Stimulated activated CD8-positive, alpha-beta memory T cell treated with anti-CD3 and anti-CD28 coated beads, Interleukin-15, amount 100 ng/mL, for 48 hours (primary cell): ENCODE results near the gene KCTD8.
"Not testable (repeated sequence)": the region's sequence is repeated elsewhere in the genome, so short reads cannot be mapped to it uniquely, and the experiment has no call there.

Experiments
- DNase-seq, 2 donors: peaks; one replicate each; pipeline ENCODE4 v3.0.0-alpha.2; 2020; ENCODE audit warnings: low read depth in 2 of 2

The KCTD8 gene

DNA sequence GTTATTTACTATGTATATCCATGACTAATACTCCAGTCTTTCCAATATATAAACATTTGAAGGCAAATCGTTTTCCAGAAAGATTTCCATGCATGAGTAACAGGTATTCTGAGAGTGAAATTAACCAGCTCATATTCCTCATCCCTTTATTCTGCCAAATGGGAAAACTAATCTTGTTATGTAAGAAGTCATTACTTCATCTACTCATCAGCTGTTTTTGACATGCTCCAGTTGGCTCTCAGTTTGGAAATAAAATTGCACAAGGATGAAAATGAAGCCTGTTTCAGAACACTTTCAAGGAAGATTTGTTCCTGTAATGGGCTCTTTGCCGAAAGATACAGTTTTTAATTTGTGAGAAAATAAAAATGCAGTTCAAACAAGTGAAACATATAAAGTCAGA lies 121.9 kb downstream of the KCTD8 start:
- DNase-seq: no peak

DNA sequence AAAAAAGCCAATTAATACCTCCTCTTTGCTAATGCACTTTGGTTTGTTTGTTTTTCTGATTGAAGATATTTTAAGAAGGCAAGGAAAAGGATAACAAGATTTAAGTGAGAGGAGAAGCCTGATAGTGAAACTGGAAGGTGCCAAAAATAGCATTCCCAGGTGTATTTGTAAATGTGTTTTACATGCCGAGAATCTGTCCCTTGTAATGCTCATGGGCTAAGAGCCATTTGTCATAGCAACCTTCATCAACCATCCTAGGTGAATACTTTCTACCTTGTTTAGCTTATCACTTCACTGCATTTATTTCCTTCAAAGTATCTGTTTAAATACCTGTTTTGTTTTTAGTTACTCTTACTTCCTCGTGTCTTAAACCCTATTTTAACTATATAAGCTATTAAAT lies 127.8 kb downstream of the KCTD8 start:
- DNase-seq: no peak

DNA sequence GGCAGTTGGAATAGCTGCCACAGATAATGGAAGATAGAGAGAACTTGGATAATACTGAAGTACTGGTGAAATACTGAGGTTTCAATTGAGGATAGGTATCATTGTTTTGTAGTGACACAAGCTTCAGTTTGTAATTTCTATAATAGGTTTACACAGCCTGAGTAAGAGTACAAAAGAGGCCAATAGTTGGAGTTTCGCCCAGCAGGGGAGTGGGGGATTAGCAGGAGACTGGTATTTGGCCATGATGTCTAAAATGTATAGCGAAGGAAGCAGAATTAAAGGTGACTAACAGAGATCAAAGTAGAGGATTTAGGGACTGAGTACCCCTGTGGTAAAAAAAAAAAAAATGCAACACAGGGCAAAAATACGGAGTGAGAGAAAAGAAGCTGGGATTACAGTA lies 129.5 kb downstream of the KCTD8 start:
- no peak for DNase-seq

DNA sequence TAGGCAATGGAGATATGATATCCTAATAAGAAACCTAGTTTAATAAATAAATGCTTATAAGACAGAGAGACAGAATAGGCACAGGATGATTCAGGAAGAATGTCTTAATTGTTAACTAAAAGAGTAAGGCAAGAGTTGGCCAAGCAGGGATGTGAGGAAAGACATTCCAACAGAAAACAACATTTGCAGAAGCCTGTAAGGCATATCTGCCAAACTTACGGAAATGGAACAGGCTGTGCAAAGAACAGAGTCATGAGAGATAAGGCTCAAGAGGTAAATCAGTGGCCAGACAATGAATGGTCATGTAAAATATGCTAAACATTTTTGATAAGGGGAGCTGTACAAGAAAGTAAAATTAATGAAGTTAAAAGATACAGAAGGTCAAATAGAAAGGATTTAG lies 134.9 kb downstream of the KCTD8 start:
- DNase-seq: no peak

DNA sequence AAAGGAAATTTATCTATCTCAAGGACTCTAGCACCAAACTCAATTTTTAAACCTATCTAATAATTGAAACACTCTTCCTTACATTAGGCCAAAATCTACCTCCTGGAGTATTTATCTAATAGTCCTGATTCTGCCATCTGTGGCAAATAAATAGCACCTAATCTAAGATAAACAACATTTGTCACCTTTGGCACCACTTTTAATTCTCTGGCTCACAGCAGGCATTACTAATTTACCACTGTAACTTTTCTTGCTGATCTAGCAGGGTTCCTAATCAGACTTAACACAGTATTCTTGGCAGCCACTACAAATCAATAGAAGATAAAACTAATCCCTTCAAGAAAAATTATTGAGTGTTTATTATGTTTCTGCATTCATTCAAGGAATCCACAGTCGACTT lies 161.1 kb downstream of the KCTD8 start:
- no peak for DNase-seq

DNA sequence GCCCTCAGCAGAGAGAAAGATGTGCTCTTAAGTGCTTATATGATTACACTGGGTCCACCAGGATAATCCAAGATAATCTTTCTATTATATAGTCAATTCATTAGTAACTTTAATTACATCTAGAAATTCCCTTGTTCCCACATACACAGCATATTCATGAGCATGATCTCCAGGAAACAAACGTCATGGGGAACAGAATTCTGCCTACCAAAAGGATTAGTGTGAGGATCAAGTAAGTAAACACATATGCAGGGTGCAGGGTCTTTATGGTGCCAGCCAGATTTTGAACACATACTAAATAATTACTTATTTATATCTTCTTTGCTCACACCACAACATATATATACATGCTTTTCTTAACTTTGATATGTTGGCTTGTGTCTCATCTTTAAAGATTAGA lies 169.1 kb downstream of the KCTD8 start:
- no peak for DNase-seq

DNA sequence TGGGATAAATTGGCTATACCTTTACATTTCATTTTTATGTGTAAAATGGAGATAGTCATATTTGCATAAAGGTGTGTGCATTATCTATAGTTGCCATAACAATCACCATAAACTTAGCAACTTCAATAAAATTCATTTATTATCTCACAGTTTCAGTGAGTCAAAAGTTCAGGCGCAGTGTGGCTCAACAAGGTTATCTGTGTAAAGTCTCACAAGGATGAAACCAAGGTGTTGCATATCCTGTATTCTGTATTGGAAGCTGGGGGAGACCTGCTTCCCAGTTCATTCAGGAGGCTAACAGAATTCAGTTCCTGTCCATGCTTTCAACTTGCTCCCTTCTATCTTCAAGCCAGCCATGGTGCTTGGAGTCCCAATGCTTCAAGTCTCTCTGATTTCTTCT lies 169.5 kb downstream of the KCTD8 start:
- DNase-seq: no peak

DNA sequence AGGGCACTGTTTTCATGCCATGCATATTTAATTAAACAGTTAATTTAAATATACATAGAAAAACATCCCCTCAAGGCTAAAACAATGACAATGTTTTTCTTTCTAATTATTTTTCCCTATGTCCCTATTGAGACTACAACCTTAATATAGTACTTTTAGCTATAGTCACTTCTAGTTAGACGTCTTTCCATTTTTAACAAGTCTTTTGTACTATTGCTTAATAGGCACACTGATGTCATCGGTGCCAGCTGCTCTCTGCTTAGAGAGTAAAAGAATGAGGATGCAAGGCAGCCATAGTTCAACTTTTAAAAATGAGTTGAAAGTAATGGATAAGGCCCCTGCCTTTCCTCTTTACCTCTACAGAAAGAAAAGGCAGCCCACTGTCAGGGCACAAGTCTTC lies 191.1 kb downstream of the KCTD8 start:
- no peak for DNase-seq

DNA sequence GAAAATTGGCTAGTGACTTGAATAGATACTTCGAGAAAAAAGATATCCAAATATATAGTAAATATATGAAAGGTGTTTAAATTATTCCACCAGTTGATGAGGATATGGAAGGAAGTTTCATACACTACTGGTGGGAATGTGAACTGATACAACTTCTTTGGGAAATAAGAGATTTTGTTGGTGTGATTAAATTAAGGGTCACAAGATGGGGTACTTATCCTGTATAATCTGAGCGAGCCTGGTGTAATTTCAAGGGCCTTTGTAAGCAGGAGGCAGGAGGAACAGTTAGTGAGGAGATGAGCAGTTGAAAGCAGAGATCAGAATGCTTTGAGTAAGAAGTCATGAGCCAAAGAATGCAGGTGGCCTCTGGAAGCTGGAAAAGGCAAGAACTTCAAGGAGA lies 192.2 kb downstream of the KCTD8 start:
- DNase-seq: no peak

DNA sequence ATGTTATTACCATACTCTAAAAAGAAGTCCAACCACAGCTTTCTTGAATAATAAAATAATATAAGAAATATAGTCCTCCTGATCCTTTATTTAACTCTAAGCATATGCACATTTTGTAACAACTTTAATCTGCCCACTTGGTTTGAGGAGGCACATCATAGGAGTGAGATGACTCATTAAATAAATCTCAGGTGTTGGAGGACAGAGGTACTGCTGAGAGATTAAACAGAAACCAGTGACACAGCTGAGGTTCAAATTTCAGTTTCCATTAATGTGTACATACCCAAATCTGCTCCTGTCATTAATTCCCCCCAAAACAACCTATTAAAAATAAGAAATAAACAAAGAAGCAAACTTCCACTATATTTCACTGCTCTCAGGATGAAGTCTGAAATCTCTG lies 211.0 kb downstream of the KCTD8 start:
- no peak for DNase-seq

DNA sequence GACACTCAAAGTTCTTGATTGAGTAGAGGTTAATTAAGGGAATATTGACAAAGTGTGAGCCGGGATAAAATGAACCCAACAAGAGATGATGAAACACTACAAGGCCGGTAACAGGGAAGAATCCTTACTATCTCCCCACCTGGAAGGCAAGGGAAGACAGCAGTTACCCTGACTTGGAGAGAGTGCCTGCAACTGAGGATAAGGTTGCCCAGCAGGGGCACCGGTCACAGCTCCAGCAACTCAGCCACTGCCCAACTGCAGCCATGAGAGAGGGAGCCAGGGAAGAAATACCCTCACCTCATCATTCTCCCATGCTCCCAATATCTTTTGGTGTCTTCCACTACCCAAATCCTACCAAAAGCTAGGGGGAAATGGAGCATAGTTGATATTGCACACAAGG lies 212.7 kb downstream of the KCTD8 start:
- DNase-seq: no peak

DNA sequence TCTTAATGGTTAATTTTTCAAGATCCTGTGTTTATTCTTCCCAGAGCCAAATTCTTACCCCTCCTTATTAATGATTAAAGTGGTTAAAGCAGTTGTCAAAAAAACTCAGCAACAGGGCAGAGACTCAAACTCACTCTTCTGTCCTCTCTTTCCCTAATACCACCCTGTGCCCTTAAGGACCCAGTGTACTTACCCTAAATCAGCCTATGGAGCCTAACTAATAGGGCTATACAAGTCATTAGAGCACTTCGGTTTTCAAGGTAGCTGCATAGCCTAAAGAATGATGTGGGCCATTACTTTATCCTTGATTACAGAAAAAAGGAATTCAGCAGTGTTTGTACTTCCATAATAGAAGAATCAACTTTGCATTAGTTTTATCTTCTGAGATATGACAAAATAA lies 216.3 kb downstream of the KCTD8 start:
- DNase-seq: no peak

DNA sequence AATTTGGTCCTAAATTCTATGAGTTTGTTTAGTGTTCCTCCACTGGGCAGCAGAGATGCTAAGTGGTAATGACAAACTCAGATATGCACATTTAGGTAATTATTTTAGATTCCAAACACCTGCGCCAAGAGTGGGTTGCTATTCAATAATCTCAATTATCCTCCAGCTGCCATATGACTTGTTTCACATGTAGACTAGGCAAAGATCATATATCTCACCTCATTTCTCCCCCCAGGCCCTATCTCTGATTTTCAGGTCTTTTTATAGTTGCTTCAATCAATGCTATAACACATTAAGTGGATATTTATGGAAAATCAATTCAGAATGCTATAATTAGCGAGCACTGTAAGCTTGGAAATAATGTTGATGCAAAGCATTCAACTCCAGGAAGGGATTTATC lies 217.6 kb downstream of the KCTD8 start:
- DNase-seq: no peak

DNA sequence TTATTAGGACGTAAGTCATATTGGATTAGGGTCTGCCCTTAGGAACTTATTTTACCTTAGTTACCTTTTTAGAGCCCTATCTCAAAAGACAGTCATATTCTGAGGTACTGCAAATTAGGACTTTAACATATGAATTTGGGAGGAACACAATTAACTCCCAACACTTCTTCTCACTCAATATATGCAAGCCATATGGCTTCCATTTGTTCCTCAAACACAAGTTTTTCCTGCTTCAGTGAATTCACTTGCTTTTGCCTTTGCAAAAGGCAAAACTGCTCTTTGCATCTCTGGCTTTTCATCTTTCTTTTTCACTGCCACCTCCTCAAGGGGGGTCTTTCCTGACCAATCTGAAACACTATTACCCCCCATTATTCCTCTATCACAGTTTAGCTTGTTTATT lies 220.3 kb downstream of the KCTD8 start:
- DNase-seq: no peak

DNA sequence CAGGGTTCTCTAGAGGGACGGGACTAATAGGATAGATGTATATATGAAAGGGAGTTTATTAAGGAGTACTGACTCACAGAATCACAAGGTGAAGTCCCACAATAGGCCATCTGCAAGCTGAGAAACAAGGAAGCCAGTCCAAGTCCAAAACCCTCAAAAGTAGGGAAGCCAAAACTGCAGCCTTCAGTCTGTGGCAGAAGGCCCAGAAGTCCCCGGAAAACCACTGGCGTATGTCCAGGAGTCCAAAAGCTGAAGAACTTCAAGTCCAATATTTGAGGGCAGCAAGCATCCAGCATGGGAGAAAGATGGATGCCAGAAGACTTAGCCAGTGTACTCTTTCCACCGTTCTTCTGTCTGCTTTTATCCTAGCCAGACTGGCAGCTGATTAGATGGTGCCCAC lies 227.2 kb downstream of the KCTD8 start:
- DNase-seq: no peak

DNA sequence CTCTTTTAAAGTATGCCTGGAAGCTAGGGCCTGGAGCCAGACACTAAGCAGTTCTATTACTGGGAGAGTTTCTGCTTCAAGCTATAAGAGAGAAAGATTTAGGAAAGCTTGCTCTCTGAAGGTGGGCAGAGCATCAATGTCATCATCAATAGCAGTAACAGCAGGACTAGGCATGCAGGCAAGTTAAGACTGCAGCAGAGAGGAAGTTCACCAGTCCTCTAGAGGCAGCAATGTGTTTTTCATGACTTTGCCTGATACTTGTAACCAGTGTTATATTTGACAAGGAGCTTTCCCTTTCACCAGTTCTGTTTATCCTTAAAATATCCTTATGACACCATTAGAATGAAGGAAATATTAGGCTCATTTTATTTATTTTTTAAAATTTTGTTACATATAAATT lies 237.9 kb downstream of the KCTD8 start:
- DNase-seq: no peak

DNA sequence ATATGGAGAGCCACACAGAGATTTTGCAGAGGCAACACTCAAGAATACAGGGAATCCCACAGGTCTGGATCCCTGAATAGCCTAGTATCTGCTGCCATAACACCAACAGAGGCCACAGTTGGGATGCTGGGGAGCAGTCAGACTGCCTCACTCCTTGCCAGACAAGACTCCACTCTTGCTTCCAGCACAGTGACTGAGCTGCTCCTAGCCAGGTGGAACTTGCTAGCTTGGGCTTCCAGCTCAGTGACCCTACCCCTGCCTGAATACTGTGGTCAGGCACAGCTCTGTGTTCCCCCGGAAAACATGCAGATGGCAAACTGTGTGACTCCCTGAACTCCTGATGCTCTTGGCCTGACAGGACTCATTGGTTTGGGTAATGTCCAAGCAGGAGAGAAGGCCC lies 251.8 kb downstream of the KCTD8 start:
- DNase-seq: no peak

DNA sequence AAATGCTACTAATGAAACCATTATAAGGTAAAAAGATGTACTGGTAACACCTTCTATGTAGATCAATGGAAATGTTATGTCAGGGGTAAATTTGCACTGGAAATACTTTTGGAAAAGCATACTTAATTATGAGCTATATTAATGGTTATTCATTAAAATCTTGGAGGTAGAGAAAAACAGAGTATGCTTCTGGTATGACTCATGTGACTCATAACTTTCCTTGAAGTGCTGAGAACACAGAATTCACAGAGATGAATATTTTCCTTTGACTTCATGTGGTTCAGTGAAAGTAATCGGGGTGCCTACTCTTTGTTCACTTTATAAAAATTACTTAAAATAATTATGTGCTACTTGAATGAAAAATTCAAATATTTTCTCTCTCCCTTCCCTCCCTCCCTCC lies 254.2 kb downstream of the KCTD8 start:
- DNase-seq: no peak

DNA sequence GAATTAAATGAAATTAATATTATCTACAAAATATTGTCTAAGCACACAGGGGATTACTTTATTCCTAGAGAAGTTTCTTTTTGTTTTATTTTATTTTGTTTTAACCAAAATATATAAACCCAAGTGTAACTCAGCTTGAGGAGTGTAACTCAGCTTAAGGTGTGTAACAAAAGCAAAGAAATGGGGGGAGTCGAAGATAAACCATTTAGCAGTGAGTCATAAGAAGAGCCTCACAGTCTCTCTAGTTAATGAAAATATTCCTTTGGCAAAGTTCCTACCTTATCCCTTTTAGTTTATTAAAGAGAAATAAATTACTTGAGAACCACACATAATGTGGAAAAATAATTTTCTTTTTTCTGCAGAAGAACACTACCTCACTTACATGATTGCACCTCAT lies 261.8 kb downstream of the KCTD8 start:
- DNase-seq: no peak

DNA sequence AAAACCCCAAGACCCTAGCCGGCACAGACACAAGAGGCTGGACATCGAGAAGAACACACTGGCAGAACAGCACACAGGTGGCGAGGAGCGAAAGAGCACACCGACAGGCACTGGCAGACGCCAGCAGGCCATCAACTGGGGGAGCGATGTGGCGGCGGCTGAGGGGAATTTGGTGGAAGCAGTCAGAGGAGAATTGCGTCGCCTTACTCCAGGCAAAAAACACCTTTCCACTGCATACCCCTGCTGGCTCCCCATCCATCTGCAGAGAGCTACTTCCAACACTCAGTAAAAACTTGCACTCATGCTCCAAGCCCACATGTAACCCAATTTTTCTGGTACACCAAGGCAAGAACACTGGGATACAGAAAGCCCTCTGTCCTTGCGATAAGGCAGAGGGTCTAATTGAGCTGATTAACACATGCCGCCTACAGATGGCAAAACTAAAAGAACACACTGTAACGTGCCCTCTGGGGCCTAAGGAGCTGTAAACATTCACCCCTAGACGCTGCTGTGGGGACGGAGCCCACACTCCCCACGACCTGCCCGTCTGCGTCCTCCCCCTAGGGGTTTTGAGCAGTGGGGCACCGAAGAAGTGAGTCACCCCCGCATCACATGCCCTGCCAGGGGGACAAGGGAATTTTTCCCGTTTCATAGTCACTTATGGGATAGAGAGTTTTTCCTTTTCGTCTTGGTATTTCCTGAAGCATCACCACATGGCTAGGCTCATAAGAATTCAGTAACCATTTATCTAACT lies 262.3 kb downstream of the KCTD8 start:
- no peak for DNase-seq

DNA sequence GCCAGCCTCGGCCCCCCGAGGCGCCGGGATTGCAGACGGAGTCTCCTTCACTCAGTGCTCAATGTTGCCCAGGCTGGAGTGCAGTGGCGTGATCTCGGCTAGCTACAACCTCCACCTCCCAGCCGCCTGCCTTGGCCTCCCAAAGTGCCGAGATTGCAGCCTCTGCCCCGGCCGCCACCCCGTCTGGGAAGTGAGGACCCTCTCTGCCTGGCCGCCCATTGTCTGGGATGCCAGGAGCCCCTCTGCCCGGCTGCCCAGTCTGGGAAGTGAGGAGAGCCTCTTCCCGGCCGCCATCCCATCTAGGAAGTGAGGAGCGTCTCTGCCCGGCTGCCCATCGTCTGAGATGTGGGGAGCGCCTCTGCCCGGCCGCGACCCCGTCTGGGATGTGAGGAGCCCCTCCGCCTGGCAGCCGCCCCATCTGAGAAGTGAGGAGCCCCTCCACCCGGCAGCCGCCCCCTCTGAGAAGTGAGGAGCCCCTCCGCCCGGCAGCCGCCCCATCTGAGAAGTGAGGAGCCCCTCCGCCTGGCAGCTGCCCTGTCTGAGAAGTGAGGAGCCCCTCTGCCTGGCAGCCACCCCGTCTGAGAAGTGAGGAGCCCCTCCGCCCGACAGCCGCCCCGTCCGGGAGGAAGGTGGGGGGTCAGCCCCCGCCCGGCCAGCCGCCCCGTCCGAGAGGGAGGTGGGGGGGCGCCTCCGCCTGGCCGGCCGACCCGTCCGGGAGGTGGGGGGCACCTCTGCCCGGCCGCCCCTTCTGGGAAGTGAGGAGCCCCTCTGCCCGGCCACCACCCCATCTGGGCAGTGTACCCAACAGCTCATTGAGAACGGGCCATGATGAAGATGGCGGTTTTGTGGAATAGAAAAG lies 266.9 kb downstream of the KCTD8 start:
- not testable (repeated sequence) for DNase-seq

DNA sequence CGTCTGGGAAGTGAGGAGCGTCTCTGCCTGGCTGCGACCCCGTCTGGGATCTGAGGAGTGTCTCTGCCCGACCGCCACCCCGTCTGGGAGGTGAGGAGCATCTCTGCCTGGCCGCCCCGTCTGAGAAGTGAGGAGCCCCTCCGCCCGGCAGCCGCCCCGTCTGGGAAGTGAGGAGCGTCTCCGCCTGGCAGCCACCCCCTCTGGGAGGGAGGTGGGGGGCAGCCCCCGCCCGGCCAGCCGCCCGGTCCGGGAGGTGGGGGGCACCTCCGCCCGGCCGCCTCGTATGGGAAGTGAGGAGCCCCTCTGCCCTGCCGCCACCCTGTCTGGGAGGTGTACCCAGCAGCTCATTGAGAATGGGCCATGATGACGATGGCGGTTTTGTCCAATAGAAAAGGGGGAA lies 280.8 kb downstream of the KCTD8 start:
- DNase-seq: not testable (repeated sequence)

DNA sequence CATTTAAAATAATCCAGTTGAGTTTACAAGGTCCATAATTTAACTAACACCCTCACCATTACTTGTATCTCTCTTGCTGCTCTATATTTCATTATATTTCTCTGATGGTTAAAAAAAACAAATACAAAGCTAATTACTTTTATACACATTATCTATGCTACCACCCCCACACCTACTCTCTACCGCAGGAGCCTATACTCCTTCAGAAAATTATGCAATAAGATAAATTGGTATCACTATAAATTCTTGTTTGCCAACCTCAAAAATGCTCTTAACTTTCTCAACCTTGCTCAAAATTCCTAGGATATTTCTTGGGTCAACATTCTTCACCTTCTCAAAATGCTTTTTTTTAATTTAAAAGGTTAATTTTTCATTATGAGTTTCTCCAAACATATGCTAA lies 282.7 kb downstream of the KCTD8 start:
- DNase-seq: no peak
